Activated T-cell treated with anti-CD3 and anti-CD28 coated beads for 48 hours (primary cell): ENCODE measurements around the gene NRXN3.

Experiments
- DNase-seq: peaks from one replicate; pipeline ENCODE4 v3.0.0-alpha.2; 2020; ENCODE audit warnings: low read depth

NRXN3 gene

GRCh38 chr14:78829274-78829673 lies 659.1 kb downstream of the NRXN3 start:
- no peak for DNase-seq

GRCh38 chr14:78834766-78835451 lies 664.7 kb downstream of the NRXN3 start:
- no peak for DNase-seq

- no peak for DNase-seq
Observed at GRCh38 chr14:78835909-78836308, 665.7 kb downstream of the NRXN3 start.

GRCh38 chr14:78836777-78837176 lies 666.6 kb downstream of the NRXN3 start:
- DNase-seq = no peak

GRCh38 chr14:78838959-78839358 lies 668.8 kb downstream of the NRXN3 start:
- DNase-seq = no peak

GRCh38 chr14:78840898-78841297 lies 670.7 kb downstream of the NRXN3 start:
- DNase-seq = no peak

- no peak for DNase-seq
Observed at GRCh38 chr14:78847801-78848200, 677.6 kb downstream of the NRXN3 start.

- no peak for DNase-seq
Observed at GRCh38 chr14:78848234-78848820, 678.2 kb downstream of the NRXN3 start.

GRCh38 chr14:78849952-78850351 lies 679.8 kb downstream of the NRXN3 start:
- no peak for DNase-seq

- no peak for DNase-seq
Observed at GRCh38 chr14:78851189-78851588, 681.0 kb downstream of the NRXN3 start.

- DNase-seq = no peak
Observed at GRCh38 chr14:78852040-78852439, 681.9 kb downstream of the NRXN3 start.

- no peak for DNase-seq
Observed at GRCh38 chr14:78857974-78858373, 687.8 kb downstream of the NRXN3 start.

- no peak for DNase-seq
Observed at GRCh38 chr14:78863143-78863542, 693.0 kb downstream of the NRXN3 start.

- DNase-seq = no peak
Observed at GRCh38 chr14:78872837-78873236, 702.7 kb downstream of the NRXN3 start.

- DNase-seq = no peak
Observed at GRCh38 chr14:78873581-78873980, 703.4 kb downstream of the NRXN3 start.

GRCh38 chr14:78875049-78875448 lies 704.9 kb downstream of the NRXN3 start:
- no peak for DNase-seq

GRCh38 chr14:78885884-78886283 lies 715.7 kb downstream of the NRXN3 start:
- DNase-seq = no peak

GRCh38 chr14:78897443-78897842 lies 727.3 kb downstream of the NRXN3 start:
- no peak for DNase-seq

- no peak for DNase-seq
Observed at GRCh38 chr14:78902010-78902623, 731.9 kb downstream of the NRXN3 start.

- no peak for DNase-seq
Observed at GRCh38 chr14:78904094-78904493, 733.9 kb downstream of the NRXN3 start.

- no peak for DNase-seq
Observed at GRCh38 chr14:78917462-78917861, 747.3 kb downstream of the NRXN3 start.

GRCh38 chr14:78921856-78922255 lies 751.7 kb downstream of the NRXN3 start:
- DNase-seq = no peak

GRCh38 chr14:78927261-78927660 lies 757.1 kb downstream of the NRXN3 start:
- DNase-seq = no peak

GRCh38 chr14:78933166-78933565 lies 763.0 kb downstream of the NRXN3 start:
- DNase-seq = no peak
